ENCODE data around the gene LHX6.

The LHX6 gene

DNA sequence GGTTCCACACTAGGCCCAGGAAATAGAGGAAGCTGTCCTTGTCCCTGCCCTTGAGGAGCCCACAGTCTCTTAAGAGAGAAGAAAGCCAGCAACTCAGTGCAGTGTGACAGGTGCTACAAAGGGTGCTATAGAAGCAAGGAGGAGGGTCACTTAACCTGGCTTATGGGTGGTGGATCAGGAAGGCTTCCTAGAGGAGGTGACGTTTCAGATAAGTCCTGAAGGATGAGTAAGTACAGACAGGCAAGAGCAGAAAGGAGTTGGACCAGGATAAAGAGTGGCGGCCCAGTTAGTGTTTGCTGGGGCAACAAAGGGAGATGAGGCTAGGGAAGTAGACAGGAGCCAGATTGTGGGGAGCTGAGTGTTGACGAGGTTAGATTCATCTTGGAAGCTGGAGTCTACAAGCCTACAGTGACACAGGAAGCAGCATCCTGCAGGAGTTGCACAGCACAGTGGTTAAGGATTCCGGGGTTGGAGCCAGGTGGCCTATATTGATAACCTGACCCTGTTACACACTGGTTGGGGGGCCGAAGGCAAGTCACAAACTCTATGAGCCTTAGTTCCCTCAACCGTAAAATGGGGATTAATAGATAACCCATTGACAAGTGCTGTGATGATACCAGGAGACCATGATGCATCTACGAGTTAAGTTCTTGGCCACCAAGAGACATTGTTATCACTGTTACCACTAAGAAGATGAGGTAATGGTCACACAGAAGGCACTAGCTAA lies 5.4 kb upstream of the LHX6 start:
- DNase-seq, result no peak

DNA sequence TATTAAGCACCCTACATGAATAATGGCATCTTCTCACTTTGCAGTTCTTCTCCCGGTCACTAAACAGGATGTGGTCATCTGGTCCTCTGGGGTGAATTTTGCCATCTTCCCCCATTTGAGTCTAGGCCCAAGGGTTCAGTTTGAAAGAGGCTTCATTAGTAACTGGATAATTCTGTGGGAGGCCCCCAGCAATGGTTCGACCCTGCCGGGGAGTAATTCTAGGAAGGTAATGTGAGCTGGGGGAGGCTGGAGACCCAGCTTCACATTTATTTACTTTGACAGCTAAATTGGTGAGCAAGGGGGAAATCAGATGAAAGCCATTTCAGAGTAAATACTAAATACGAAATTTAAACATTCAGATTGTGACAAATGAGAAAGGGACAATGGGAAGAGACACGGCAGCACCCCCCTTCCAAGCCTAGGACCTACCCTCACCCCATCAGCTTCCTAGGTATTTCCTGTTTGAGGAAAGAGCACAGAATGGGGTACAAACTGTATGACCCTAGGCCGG lies 4.1 kb upstream of the LHX6 start:
- DNase-seq, result no peak

DNA sequence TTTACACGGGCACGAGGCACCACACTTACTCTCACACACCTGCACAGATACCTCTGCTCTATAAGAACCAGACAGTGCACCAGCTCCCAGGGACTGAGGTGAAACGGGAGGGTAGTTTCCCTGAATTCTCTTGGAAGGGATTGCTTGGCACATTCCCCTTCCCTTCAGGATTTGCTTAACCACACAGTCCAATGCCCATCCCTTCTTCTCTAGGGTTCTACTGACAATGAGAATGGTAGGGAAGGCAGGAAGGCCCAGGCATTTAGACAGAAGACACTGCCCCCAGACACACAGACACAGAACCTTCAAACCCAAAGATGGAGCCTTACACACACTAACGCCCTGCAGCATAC lies 704 bp upstream of the LHX6 start:
- DNase-seq, result no peak

DNA sequence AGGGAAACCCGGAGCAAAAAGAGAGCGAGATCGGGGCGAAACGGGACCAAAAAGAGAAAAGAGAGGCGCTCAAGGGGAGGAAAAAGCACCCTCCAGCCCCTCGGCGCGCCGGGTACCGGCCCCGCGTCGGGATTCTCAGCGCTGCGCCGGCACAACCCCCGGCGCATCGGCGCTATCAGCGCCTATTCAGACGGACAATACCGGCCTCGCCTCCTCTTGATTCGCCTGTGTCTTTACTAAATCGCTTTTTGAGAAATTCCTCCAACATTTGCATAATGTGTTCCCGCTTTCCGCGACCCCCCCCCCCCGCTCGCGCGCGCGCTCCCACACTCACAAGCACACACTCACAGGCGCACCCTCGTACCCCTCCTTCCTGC lies 578 bp downstream of the LHX6 start:
- no peak for DNase-seq

DNA sequence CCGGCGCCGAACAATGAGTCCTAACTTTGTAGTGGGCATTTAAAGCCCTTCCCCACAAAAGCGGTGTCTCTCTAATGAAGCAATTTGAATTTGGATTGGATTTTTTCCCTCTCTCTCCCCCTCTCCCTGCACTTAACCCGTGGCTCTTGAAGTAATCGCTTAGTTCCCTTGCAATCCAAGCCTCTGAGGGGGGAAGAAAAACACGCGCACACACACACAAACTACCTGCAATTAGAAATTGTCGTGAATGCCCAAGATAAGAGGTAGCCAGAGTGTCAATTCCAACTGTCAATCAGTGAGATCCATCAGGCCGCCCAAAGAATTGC lies 1.2 kb downstream of the LHX6 start:
- no peak for DNase-seq

DNA sequence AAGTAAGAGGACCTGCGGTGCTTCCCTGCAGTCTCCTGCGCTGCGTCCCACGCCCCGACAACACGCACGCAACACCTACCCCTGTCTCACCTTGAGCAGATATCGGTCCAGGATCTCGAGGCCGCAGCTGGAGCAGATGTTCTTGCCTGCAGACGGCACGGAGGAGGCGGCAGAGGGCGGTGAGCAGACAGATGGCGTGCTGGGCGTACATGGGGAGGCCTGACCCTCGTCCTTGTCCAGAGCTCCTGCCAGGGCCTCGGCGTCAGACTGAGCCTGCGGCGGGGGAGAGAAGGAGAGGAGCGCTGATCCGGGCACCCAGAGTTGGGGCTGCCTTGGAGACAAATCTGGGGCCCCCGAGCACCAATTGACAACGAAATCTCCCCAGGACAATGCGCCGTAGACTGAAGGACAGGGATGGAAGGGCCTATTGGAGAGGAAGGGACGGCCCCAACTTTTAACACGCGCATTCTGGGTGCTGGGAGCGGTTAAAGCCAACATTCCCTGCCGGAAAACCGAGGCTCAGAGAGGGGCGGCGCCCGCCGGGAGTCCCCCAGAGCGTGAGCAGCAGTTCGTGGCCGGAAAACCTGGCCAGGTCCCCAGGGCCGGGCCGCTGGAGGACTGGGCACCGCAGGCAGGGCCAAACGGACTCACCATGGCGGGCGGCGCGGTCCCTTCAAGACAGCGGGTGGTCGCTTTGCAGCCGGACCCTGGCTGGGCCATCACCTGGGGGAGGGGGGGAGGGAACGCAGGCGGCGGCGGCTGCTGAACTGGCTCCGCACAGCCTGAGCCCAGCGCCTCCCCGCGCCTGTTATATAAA lies 1.8 kb downstream of the LHX6 start:
- DNase-seq, result no peak

DNA sequence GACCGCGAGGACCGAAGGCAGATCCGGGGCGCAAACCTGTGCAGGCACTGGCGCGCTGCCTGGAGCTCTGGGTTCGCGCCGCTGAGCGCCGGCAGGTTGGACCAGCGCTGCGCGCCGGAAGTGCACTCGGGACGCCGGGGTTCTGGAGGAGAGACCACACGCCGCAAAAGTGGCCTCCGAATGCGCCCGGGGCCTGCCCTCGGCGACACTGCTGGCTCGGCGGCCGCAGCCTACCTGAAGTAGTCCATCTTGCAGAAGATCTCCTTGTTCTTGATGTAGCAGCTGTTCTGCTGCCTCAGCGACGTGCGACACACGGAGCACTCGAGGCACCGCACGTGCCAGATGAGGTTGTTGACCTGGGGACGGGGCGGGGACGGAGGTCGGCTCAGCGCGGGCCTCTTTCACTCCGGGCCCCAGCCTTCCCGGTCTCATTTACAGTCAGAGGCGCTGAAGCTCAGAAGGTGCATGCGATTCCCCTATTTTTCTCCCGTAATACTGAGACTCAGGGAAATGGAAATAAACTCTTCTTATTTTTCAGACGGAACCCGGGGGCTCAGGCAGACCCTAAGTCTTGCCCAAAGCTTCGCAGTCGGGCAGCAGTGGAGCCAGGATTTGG lies 2.5 kb downstream of the LHX6 start:
- no peak for DNase-seq

DNA sequence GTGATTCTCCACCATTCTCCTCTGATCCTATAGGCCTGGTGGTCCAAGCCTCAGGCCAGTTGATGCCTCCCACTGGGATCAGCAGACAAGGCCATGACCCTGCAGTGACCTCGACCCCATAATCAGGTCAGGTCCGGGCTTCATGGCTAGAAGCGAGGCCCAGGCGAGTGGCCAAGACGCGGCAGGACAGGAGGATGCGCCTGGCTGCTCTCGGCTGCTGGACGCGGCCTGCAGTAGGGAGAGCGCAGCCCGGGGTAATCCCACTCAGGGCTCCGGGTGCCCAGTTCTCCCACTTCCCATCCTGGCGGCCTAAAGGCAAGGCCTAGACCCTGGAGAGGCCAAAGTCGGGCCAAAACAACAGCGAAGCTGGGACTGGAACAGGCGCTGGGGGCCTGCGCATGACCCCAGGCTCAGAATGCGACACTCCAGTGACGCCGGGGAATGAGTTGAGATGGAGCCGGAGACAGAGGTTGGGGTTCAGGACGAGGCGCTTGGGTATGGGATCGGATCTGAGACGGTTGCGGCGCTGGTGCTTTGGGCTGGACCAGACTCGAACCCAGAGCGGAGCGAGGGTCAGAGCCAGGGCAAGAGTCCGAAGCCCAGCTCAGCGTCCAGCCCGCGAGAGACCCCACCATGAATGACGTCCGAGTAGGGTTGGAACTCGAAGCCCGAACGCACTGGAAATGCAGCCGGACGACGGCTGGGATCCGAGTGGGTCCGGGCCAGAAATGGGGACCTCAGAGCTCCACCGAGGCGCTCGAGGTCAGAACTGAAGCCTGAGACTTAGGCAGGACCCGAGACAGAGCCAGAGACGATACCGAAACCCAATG lies 3.2 kb downstream of the LHX6 start:
- no peak for DNase-seq

DNA sequence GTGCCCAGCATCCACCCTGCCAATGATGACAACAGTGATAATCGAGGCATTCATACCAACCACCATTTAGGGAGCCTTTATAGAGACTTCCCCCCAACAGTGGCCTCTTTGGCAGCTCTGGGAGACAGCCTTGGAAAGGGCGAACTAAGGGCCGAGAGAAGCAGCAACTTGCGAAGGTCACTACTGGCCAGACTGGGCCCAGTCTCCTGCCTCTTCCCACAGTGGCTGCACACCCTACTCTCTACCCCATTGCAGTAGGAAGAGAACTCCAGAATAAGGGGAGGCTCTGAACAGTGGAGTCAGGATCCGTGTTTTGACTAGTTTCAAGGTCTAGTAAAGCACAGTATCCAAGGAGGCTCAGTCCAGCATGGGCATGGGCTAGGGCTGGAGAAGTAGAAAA lies 5.3 kb downstream of the LHX6 start:
- DNase-seq, result no peak

DNA sequence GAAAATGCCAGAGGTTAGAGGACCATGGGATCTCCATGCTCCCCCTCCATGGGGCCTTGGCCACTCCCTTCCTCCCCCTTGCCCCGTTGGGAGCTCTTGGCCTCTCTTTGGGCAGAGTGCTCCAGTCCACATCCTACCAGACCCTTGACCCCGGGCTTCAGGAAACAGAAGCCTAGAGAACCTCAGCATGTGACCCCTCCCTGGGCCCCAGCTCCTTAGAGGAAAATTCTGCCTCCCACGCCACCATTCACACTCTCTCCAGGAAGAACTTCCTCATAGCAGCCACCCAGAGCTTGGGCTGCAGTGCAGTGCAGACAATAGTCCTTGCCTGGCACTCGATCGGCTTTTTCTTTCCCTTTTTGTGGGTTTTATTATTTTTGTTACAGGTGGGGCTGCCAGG lies 6.0 kb downstream of the LHX6 start:
- peak; percentile 25 to 35 for DNase-seq

DNA sequence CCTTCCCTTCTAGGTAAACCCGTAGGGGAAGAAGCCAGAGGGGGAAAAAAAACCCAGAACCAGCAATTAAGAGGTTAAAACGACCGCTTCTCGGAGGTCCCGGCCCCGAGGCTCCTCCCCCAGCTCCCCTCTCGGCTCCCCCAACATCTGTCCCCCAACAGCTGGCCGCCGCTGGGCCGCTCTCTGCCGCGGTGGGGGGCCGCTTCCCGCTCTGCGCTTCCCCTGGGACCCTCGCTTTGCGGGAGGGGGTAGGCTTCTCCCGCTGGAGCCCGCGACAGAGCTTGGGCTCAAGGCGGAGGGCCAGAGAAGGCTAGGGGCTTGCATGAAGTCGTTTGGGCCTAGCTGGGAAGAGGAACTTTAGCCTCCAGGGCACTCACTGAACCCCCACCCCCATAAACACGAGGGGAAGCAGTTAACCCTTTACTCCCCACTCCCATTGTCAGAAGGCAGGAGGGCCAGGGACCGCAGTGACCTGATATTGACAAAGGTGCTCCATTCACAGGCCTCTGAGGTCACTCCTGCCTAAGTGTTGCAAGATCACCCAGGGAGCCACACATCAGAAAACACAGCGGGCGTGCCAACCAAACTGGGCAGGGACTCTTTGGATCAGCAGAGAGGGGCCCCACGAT lies 7.5 kb downstream of the LHX6 start:
- peak; percentile 13 to 21 for DNase-seq

DNA sequence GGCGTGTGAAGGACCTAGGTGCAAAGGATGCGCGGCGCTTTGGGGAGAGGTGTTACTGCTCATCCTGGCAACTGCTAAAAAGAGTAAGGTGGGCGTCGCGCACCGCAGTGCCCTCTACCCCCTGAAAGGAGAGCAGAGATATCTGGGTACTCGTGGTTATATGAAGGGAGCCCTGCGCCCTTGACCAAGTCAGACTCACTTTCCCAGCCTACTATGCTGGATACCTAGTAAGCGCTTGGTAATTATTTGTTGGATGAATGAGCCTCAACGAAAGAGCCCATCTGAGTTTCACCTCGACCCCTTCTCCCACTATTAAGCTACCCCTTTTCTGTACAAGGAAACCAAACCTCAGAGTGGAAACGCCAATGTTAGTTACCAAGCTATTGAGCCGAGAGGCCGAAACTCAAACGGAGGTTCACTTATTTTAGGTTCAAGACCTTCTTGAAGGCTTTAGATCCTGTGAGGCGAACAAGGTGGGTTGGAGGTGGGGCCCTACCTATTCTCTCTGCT lies 8.0 kb downstream of the LHX6 start:
- DNase-seq, result no peak

DNA sequence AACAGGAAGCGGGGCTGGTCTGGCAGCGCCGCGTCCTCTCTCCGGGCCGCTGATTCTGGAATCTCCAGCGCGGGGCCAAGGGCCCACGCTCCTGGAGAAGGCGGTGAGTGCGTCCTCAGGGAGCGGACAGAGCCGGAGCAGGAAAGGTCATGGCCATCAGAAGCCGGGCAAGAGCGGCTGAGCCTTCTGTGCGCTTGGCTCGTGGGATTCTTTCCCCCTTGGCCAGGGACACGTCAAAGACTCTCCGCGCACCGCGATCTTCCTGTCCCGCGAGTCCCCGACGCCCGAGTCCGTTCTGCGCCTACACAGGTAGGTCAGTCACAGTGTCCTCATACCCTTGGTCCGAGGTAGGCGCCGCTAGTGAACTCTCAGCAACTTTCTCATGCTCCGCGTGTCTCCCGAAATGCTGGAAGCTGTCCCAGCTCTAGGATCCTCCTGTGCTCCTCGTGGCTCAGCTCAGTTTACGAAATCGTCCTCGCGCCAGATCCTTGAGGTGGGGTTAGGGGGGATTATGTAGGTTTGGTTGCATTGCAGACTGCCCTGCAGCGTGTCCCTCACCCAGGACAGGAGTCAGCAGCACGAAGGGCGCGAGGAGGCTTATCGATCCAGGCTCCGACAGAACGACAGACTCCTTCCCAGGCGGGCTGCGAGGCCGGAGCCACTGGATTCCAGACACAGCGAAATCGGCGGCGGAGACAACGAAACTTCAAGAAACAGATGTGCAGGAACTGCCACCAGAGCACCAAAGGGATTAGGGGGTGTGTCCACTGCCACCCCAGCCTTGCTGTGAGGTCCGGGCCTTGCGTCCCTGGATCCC lies 8.7 kb downstream of the LHX6 start:
- no peak for DNase-seq

DNA sequence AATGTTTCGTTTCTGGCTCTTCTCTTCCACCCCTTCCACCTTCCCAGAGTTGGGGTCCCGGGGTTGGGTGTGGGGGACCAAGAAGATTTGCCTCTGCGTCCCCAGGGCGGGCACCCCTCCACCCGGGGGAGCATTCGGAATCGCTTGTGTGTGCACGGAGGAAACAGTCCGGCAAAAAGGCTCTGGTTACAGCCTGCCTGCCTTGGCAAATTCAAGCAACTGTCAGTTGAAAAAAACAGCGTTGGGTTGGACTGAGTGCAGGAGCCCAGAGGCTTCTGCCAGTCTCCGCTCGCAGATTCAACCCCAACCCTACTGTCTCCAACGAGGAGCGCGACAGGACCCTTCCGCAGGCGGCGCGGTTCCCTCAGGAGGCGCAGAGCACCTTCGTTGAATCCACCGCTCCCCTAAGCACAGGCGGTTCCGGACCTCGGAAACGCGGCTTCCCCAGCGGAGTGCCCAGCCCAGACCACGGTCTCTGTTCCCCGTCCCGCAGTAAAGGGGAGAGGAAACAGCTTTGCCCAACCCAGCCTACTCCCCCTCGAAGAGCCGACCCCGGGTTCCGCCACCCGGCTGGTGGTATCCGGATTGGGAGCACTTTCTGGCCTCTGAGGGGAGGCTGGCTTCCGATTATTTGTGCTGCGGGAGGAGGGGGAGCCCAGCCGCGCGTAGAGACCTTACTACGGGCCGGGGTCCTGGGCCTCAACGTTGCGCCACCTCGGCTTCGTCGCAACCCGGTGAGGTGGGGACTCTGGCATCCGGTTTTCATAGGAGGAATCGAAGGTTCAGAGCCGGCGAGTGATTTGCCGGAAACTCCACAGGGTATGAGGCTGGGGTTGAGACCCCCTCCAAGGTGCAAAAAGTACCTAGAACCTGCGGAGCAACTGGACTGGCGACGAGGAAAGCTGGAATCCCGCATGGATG lies 9.6 kb downstream of the LHX6 start:
- peak; percentile 91 for DNase-seq

DNA sequence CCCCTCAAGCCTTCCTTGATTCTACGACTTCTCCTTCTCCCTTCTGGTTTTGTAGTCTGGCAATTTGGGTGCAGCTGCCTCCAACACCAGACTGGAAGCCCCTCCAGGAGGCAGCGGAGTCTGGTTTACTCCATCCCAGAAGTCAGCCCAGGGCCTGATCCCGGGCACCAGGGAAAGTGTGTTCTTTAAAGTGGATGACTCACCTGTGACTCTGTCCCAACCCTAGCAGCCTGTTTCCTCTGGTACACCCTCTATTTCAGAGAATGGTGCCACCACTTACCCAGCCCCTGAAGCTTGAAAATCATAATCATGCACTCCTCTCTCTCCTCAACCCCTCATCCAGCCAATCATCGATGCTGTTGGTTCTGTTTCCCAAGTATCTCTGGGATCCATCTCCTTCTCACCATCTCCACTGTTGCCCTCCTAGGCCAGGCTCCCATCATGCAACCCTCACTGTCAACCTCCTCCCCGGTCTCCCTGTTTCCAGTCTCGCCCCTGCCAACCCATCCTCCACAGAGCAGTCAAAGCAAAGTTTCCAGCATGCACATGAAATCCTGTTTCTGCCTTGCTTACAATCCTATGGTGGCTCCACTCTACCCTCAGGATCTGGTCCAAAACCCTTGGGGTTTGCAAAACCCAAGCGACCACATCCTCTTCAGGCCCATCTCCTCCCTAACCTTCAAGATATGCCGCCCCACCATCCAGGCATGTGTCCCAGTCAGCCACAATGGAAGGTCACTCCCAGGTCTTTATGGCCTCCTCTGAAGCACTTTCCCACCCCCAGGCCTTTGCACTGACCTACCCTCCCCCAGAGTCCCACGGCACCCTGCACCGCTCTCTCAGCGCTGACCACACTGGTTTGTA lies 10.5 kb downstream of the LHX6 start:
- DNase-seq, result peak in 1 of 2 experiments; percentile 34

DNA sequence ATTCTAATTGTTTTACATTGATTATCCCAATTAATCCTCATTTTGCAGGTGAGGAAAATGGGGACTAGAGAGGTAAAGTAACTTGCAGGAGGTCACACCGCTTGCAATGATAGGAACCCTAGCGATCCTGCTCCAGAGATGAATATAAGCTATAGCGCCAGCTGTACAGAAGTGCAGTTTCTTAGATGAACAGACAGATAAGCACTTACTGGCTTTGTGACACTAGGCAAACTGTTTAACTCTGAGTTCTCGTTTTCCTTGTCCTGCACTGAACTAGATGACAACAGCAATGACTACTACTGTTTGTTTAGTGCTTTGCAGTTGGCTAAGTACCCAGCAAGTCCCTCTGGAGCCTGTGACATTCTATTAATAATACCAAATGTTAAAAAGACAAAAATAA lies 11.1 kb downstream of the LHX6 start:
- DNase-seq, result peak; percentile 46 to 61

DNA sequence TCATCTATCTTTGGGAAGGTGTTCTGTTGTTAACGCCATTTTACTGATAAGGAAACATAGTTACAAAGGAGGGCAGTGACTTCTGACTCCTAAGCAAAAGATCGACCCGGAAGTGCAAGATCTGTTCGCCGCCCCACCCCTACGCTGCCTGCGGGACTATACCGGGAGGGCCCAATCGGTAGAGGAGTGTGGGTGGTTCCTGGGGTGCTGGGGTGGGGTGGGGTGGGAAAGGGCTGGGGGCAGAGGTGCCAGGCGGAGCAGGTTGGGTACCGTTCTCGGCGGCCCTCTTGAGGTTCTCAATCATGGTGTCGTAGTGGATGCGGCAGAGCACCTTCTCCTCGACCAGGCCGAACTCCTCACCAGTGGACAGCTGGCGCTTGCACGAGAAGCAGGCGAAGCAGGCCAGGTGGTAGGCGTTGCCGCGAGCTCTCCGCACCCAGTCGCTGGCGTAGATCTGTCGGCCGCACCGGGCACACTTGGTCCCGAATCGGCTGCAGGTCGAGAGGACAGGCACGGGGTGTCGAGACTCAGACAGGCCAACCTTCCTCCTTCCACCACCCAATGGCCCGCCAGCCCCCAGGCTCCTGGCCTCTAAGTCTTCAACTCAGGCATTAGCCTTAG lies 11.8 kb downstream of the LHX6 start:
- DNase-seq, result no peak

DNA sequence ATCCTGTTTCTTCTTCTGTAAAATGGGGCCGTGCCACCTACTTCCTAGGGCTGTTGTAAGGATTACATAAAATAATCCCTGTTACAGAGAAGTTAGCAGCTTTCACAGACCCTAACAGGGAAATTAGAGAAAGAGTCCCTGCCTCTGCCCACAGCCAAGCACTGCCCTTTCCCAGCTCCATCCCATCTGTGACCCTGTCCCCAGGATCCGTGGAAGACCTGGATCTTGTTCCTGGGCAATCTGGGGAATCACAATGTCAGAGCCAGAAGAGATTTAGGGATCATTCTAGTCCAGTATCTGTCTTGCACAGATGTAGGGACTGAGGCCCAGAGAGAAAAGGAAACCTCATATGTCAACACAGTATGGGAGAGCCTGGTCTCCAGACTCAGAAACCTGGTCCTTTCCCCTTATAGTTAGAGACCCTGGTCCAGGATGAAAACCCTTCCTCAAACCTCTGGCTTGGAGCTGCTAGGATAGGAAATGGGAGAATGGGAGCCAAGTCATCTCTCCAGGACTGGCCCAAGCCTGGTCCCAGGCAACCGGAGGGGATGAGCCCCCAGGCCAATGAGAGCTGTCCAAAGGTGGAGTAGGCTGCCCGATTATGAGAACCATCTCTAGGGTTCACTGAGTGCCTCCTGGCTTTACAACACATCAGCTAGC lies 12.5 kb downstream of the LHX6 start:
- DNase-seq, result no peak
